K562 (cell line): Measurements from ENCODE around the gene GLE1. TPM values are rescaled to one million over a fixed set of nuclear protein-coding genes. Genes with fewer than 3 reads are reported as not detected.

Source experiments
- ATF3 ChIP-seq, 2 experiments: fragments of 450-650 bp in 1 of 2; sonication (generic) in 1 of 2; formaldehyde crosslinking in 1 of 2; IDR thresholded peaks in 1 of 2; conservative IDR thresholded peaks in 1 of 2; 2 replicates each; pipeline versions ENCODE4 v1.6.1 to v1.8.1; 2016 to 2023; ENCODE audit warnings: mild to moderate bottlenecking in 2 of 2, moderate library complexity in 2 of 2, inconsistent platforms in 1 of 2, missing genetic modification reagents in 1 of 2
- CGGBP1 ChIP-seq: fragments of 250-450 bp; sonication (Bioruptor Pico); IDR thresholded peaks from 2 replicates; pipeline ENCODE4 v1.9.0; 2021; ENCODE audit warnings: mild to moderate bottlenecking
- CTBP1 ChIP-seq: fragments of 450-650 bp; IDR thresholded peaks from 2 replicates; pipeline ENCODE4 v1.6.1; 2016; ENCODE audit warnings: borderline replicate concordance
- CTCF ChIP-seq, 3 experiments: IDR thresholded peaks in 2 of 3; conservative IDR thresholded peaks in 1 of 3; 2 replicates each; pipeline ENCODE4 v1.5.1; 2011 to 2012; ENCODE audit warnings: low read length in 3 of 3, mild to moderate bottlenecking in 3 of 3, control low read depth in 2 of 3, improper control_type of control experiment in 1 of 3, inconsistent platforms in 1 of 3, low read depth in 1 of 3, mixed read lengths in 1 of 3, moderate library complexity in 1 of 3; ENCODE audit not compliant: insufficient read depth in 2 of 3
- ETV6 ChIP-seq, 3 experiments: fragments of 150-350 bp in 1 of 3; sonication (generic) in 1 of 3; formaldehyde crosslinking in 1 of 3; IDR thresholded peaks; 2 replicates each; pipeline versions ENCODE4 v1.6.1 to v1.8.0; 2014 to 2022; ENCODE audit warnings: borderline replicate concordance in 2 of 3, low read depth in 2 of 3, antibody characterized with exemption in 1 of 3, low read length in 1 of 3, mild to moderate bottlenecking in 1 of 3, missing genetic modification reagents in 1 of 3
- FIP1L1 ChIP-seq: fragments of 200-400 bp; formaldehyde crosslinking; IDR thresholded peaks from 2 replicates; pipeline ENCODE4 v1.6.1; 2018; ENCODE audit warnings: mild to moderate bottlenecking, low read depth, low read length; ENCODE audit not compliant: poor library complexity, severe bottlenecking
- MEIS2 ChIP-seq: fragments of 450-650 bp; IDR thresholded peaks from 2 replicates; pipeline ENCODE4 v1.6.1; 2014; ENCODE audit warnings: mild to moderate bottlenecking; ENCODE audit not compliant: partially characterized antibody
- SMARCA5 ChIP-seq: fragments of 450-650 bp; IDR thresholded peaks from 2 replicates; pipeline ENCODE4 v1.6.1; 2016
- TAF1 ChIP-seq: IDR thresholded peaks from 2 replicates; pipeline ENCODE4 v1.6.1; 2011; ENCODE audit warnings: mild to moderate bottlenecking, low read length, moderate library complexity; ENCODE audit not compliant: insufficient read depth, control insufficient read depth, severe bottlenecking; ENCODE audit errors: extremely low read depth
- TAF15 ChIP-seq: fragments of 200-400 bp; formaldehyde crosslinking; IDR thresholded peaks from 2 replicates; pipeline ENCODE4 v1.6.1; 2017; ENCODE audit warnings: mild to moderate bottlenecking, low read depth, low read length, moderate library complexity
- TFAP4 ChIP-seq: sonication (generic); formaldehyde crosslinking; IDR thresholded peaks from 2 replicates; pipeline ENCODE4 v1.8.0; 2022; ENCODE audit warnings: missing genetic modification reagents, mild to moderate bottlenecking, moderate library complexity, borderline replicate concordance
- U2AF1 ChIP-seq: fragments of 200-400 bp; formaldehyde crosslinking; optimal IDR thresholded peaks from 2 replicates; pipeline ENCODE3; 2017; ENCODE audit warnings: mild to moderate bottlenecking, low read depth, low read length, moderate library complexity
- ZBTB9 ChIP-seq: fragments of 450-650 bp; formaldehyde crosslinking; IDR thresholded peaks from 2 replicates; pipeline ENCODE4 v1.4.0; 2020; ENCODE audit warnings: mild to moderate bottlenecking, moderate library complexity
- ZNF184 ChIP-seq: sonication (generic); formaldehyde crosslinking; IDR thresholded peaks from 2 replicates; pipeline ENCODE4 v1.5.0; 2020; ENCODE audit warnings: missing genetic modification reagents
- ZNF77 ChIP-seq: fragments of 250-450 bp; sonication (Bioruptor Pico); IDR thresholded peaks from 2 replicates; pipeline ENCODE4 v1.5.0; 2020
- ZNF780A ChIP-seq: fragments of 250-450 bp; sonication (Bioruptor Pico); IDR thresholded peaks from 2 replicates; pipeline ENCODE4 v1.5.0; 2021; ENCODE audit warnings: mild to moderate bottlenecking
- polyA plus RNA-seq, 8 experiments: library from polyadenylated mRNA; depleted of rRNA in 4 of 8; stranded (reverse) in 5 of 8; unstranded in 3 of 8; fragments of >200 nt; fragmentation: Nextera tagmentation in 2 of 8; fragmentation: Illumina TruSeq in 1 of 8; extraction: Ambion mirVana in 2 of 8; extraction: Trizol in 1 of 8; gene quantifications; 2 replicates each; pipeline versions ENCODE4 v1.2.1 to v1.2.3, GENCODE V29; 2011 to 2014; ENCODE audit warnings: inconsistent platforms in 1 of 8, missing spikeins in 1 of 8
- total RNA-seq, 7 experiments: library from RNA; depleted of rRNA in 6 of 7; stranded (reverse); fragments of >200 nt in 6 of 7; fragmentation: Illumina TruSeq in 2 of 7; extraction: Trizol in 2 of 7; gene quantifications; 2 replicates each; pipeline versions ENCODE4 v1.2.1 to v1.2.3, GENCODE V29; 2011 to 2021; ENCODE audit warnings: low replicate concordance in 1 of 7

GLE1 gene
- total and polyA plus RNA-seq, 9 of the 15 experiments (the other 6 are each of a cell fraction or from before 2014, with no cell fraction given): 15.9 to 44.8 (median 37.6) TPM

GRCh38 chr9:128504485-128505413, at the start of gene GLE1 (continued):
- TF ChIP-seq TFAP4 (CRISPR knock-in tag): peak; percentile 40; the same call in 1 of the 2 replicates
- no peak for TF ChIP-seq ZNF77 (CRISPR knock-in tag)
- TF ChIP-seq ATF3 (IDR thresholded peaks at IDR 0.05): no peak
- no peak for TF ChIP-seq ATF3 (CRISPR knock-in tag; conservative IDR thresholded peaks at IDR 0.05)
- TF ChIP-seq CTBP1: peak; percentile 63; the same call in 1 of the 2 replicates
- peak in 1 of 3 experiments; percentile 24; a peak in 1 of 6 replicates for TF ChIP-seq CTCF (IDR thresholded peaks at IDR 0.05 in 2 of 3, conservative IDR thresholded peaks at IDR 0.05 in 1 of 3; ENCODE audit: insufficient read depth in 2 of 3, low read depth in 1 of 3, low read length in 3 of 3)
- no peak for TF ChIP-seq U2AF1
- TF ChIP-seq ZNF780A (CRISPR knock-in tag): no peak
- TF ChIP-seq TAF15: no peak
- TF ChIP-seq FIP1L1: no peak
- no peak for TF ChIP-seq ZNF184 (CRISPR knock-in tag)
- no peak for TF ChIP-seq CGGBP1 (CRISPR knock-in tag)
- TF ChIP-seq SMARCA5: no peak
- peak; percentile 78 for TF ChIP-seq MEIS2
- peak; percentile 84; the same call in 1 of the 2 replicates for TF ChIP-seq ZBTB9 (CRISPR knock-in tag)
- no peak for TF ChIP-seq ETV6 (IDR thresholded peaks at IDR 0.05; ENCODE audit: borderline replicate concordance in 1 of 2, low read depth in 2 of 2, low read length in 1 of 2)
- TF ChIP-seq ETV6 (CRISPR knock-in tag; IDR thresholded peaks at IDR 0.05; ENCODE audit: borderline replicate concordance): 0 out of 2 replicates have a peak, but pooled peaks have one; percentile 13
- TF ChIP-seq TAF1: peak; percentile 55
